Memory B cell (primary cell): ENCODE data around the gene GP1BB.
"Not testable (repeated sequence)": the region's sequence is repeated elsewhere in the genome, so short reads cannot be mapped to it uniquely, and the experiment has no call there.

Experiments
- ATAC-seq: fragments of 150-1000 bp; cut with Tn5 transposase; 2 replicates; pipeline ENCODE4 v1.10.0; 2021; ENCODE audit warnings: low read depth, mild to moderate bottlenecking, moderate library complexity
- DNase-seq, 2 donors: peaks; one replicate each; pipeline ENCODE4 v3.0.0; 2022; ENCODE audit warnings: low spot score in 2 of 2
- H3K27ac Mint-ChIP-seq: one replicate; pipeline ENCODE4 v1.8.0; 2022; ENCODE audit warnings: mild to moderate bottlenecking, moderate library complexity, mixed read lengths
- H3K27me3 Mint-ChIP-seq: one replicate; pipeline ENCODE4 v1.8.0; 2022; ENCODE audit warnings: mixed read lengths
- H3K36me3 Mint-ChIP-seq: one replicate; pipeline ENCODE4 v1.8.0; 2022; ENCODE audit warnings: mild to moderate bottlenecking, mixed read lengths
- H3K4me1 Mint-ChIP-seq: one replicate; pipeline ENCODE4 v1.8.0; 2022; ENCODE audit warnings: mixed read lengths
- H3K4me3 Mint-ChIP-seq: one replicate; pipeline ENCODE4 v1.8.0; 2022; ENCODE audit warnings: mild to moderate bottlenecking, moderate library complexity, mixed read lengths
- H3K9me3 Mint-ChIP-seq: one replicate; pipeline ENCODE4 v1.8.0; 2022; ENCODE audit warnings: mixed read lengths

The GP1BB gene

GRCh38 chr22:19723232-19723982, at the start of gene GP1BB:
Gene GP1BB, plus strand, starts transcription at chr22:19723539. Its CDS starts 31 bp downstream, at chr22:19723570.
- Mint-ChIP-seq H3K4me1 (peaks cover 16% of the 10 kb centered on the region), H3K27me3 (peaks cover 57% of the 10 kb centered on the region), H3K9me3 (no peaks in the 10 kb centered on the region), H3K4me3 (peak within 1 kb of the TSS; percentile 55), H3K27ac (no peak within 1 kb of the TSS), H3K36me3 (peaks cover 5% of the 10 kb centered on the region)
- ATAC-seq (peak; percentile 70), DNase-seq (no peak)

DNA sequence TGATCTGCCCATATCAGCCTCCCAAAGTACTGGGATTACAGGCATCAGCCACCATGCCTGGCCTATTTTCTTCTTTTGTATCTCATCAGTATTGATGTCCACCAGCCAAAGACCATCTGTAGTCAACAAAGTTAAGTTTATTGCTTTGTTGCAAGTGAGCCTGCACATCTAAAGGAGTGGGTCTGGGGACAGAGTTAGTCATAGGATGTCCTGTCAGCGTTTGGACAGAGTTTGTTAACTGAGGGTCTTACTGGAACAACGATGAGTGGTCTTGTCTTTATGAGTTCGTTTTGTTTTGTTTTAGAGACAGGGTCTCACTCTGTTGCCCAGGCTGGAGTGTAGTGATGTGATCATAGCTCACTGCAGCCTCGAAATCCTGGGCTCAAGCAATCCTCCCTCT, 49.7 kb upstream of the GP1BB start:
- H3K27ac Mint-ChIP-seq: no peak overlapping the region
- DNase-seq (no peak), ATAC-seq (no peak)
- H3K27me3 Mint-ChIP-seq: peaks cover 17% of the 10 kb centered on the region
- H3K4me1 Mint-ChIP-seq: no peaks in the 10 kb centered on the region
- no peak overlapping the region for H3K4me3 Mint-ChIP-seq
- no peaks in the 10 kb centered on the region for H3K36me3 Mint-ChIP-seq
- peaks cover 2% of the 10 kb centered on the region for H3K9me3 Mint-ChIP-seq

DNA sequence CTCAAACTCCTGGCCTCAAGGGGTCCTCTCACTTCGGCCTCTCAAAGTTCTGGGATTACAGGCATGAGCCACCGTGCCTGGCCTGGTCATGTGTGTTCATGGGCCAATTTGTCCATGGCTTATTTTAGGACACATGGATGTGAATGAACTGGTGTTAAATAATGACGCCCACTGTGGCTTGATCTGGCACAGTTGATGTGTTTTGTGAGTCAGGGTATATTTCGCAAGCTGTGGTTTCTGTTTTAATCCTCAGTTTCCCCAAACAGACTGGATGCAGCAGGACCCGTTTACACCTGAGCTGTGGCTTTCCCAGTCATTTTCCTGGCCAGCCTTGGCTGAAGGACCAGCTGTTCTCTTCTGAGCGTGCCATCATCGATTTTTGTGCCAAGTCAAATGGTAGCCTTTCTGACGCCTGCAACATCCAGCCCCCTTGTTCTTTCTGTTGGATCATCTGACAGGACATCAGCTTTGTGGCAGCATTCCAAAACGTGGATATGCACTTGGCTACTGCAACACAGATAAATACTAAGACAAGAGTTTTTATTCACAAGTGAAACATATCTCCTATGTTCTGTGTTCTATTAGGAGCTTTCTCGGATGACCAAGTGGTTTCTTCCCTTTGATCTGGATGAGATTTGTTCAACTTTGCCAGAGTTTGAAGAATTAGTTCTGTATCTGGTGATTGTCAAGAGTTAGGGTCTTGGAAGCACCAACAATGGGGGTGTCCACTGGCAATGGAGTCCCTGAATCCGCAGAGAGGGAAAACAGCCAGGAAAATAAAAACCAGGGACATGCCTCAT, 49.0 kb upstream of the GP1BB start:
- ATAC-seq: no peak
- Mint-ChIP-seq H3K4me3 (no peak overlapping the region), H3K27ac (no peak overlapping the region), H3K27me3 (peaks cover 18% of the 10 kb centered on the region), H3K36me3 (no peaks in the 10 kb centered on the region), H3K4me1 (no peaks in the 10 kb centered on the region), H3K9me3 (peaks cover 2% of the 10 kb centered on the region)
- no peak for DNase-seq

- peaks cover 19% of the 10 kb centered on the region for H3K27me3 Mint-ChIP-seq
- no peaks in the 10 kb centered on the region for H3K4me1 Mint-ChIP-seq
- peaks cover 2% of the 10 kb centered on the region for H3K9me3 Mint-ChIP-seq
- H3K27ac Mint-ChIP-seq: no peak overlapping the region
- H3K4me3 Mint-ChIP-seq: no peak overlapping the region
- DNase-seq: no peak
- no peak for ATAC-seq
- no peaks in the 10 kb centered on the region for H3K36me3 Mint-ChIP-seq
Observed at GRCh38 chr22:19674929-19675253, 48.4 kb upstream of the GP1BB start.

GRCh38 chr22:19675428-19675827, 47.9 kb upstream of the GP1BB start:
- Mint-ChIP-seq H3K27me3 (peaks cover 20% of the 10 kb centered on the region), H3K4me3 (no peak overlapping the region), H3K9me3 (peaks cover 2% of the 10 kb centered on the region), H3K36me3 (no peaks in the 10 kb centered on the region), H3K4me1 (no peaks in the 10 kb centered on the region), H3K27ac (no peak overlapping the region)
- DNase-seq (no peak), ATAC-seq (no peak)

DNA sequence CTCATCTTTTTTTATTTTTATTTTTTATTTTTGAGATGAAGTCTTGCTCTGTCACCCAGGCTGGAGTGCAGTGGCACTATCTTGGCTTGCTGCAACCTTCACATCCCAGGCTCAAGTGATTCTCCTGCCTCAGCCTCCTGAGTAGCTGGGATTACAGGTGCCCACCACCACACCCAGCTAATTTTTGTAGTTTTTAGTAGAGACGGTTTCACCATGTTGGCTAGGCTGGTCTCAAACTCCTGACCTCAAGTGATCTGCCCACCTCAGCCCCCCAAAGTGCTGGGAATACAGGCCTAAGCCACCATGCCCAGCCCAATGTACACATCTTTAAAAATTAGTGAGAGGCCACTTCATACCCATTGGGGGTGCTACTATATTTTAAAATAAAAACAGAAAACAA, 46.9 kb upstream of the GP1BB start:
- not testable (repeated sequence) for H3K4me1 Mint-ChIP-seq, ATAC-seq, H3K36me3 Mint-ChIP-seq, H3K9me3 Mint-ChIP-seq, H3K4me3 Mint-ChIP-seq, DNase-seq, H3K27ac Mint-ChIP-seq
- H3K27me3 Mint-ChIP-seq: peaks cover 25% of the 10 kb centered on the region

- Mint-ChIP-seq H3K4me3 (no peak overlapping the region), H3K4me1 (no peaks in the 10 kb centered on the region), H3K36me3 (no peaks in the 10 kb centered on the region), H3K27me3 (peaks cover 23% of the 10 kb centered on the region), H3K9me3 (no peaks in the 10 kb centered on the region), H3K27ac (no peak overlapping the region)
- DNase-seq: no peak
- ATAC-seq: no peak
Observed at GRCh38 chr22:19678949-19679521, 44.3 kb upstream of the GP1BB start.

- DNase-seq (peak; percentile 5 to 29), ATAC-seq (no peak)
- Mint-ChIP-seq H3K27ac (no peak overlapping the region), H3K4me3 (no peak overlapping the region), H3K36me3 (no peaks in the 10 kb centered on the region), H3K27me3 (peaks cover 20% of the 10 kb centered on the region), H3K4me1 (no peaks in the 10 kb centered on the region), H3K9me3 (no peaks in the 10 kb centered on the region)
Observed at GRCh38 chr22:19679522-19680101, 43.7 kb upstream of the GP1BB start.

DNA sequence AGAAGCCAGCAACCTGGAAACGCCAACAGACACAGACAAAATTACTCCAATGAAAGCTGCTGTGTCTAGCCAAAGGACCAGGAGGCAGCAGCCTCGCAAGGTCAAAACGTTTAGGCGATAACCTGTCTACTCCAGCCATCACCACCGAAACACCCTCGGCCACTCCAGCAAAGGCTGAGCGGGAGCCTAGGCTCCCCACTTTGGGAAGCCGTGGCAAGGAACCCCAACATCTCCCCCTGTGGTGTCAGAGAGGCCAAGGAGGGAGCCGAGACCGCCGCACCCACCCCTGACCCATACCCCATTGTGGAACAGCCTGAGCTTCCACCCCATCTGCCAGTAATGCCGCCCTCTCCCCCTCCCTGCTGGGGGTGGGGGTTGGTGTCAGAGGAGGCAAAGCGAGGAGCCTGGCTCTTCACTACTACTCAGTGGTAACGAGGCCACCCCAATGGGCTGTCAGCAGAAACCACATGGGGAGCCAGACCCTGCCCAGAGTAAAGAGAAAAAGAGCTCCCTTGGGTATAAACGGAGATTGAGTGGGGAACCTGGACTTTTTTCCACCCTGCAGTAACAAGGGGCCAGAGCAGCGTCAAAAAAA, 43.0 kb upstream of the GP1BB start:
- no peak for ATAC-seq
- no peak overlapping the region for H3K27ac Mint-ChIP-seq

DNA sequence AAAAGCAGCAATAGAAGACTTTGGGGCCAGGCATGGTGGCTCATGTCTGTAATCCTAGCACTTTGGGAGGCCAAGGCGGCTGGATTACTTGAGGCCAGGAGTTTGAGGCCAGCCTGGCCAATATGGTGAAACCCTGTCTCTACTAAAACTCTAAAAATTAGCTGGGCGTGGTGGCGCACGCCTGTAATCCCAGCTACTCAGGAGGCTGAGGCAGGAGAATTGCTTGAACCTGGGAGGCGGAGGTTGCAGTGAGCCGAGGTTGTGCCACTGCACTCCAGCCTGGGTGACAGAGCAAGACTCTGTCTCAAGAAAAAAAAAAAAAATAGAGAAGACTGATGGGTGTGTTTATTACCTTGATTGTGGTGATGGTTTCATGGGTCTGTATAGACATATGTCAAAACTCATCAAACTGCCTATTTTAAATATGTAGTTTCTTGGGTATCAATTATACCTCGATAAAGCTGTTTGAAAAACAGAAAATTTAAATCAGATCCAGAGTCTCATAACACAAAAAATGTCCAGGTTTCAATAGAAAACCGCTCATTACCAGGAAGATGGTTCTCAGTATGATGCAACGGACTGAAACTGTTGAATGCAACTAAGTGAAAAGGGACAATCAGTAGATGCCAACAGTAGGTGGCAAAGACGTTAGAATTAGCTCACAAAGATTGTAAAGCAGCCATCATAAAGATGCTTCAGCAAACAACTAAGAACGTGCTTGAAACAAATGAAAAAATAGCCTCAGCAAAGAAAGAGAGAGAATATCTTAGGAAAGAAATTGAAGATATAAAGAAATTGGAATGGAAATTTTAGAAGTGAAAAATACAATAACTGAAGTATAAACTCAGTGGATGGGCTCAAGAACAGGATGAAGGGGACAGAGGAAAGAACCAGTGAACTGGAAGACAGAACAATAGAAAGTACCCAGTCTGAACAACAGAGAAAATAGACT, 42.2 kb upstream of the GP1BB start:
- DNase-seq: no peak
- no peaks in the 10 kb centered on the region for H3K4me1 Mint-ChIP-seq
- ATAC-seq: no peak
- no peak overlapping the region for H3K4me3 Mint-ChIP-seq
- H3K36me3 Mint-ChIP-seq: no peaks in the 10 kb centered on the region
- no peak overlapping the region for H3K27ac Mint-ChIP-seq
- peaks cover 14% of the 10 kb centered on the region for H3K27me3 Mint-ChIP-seq
- no peaks in the 10 kb centered on the region for H3K9me3 Mint-ChIP-seq

More for the DNA sequence above, 43.0 kb upstream of the GP1BB start:
- Mint-ChIP-seq H3K4me3 (no peak overlapping the region), H3K36me3 (no peaks in the 10 kb centered on the region), H3K9me3 (no peaks in the 10 kb centered on the region), H3K27me3 (peaks cover 18% of the 10 kb centered on the region), H3K4me1 (no peaks in the 10 kb centered on the region)
- no peak for DNase-seq

- ATAC-seq (no peak), DNase-seq (no peak)
- H3K27ac Mint-ChIP-seq: no peak overlapping the region
- H3K4me3 Mint-ChIP-seq: no peak overlapping the region
- no peaks in the 10 kb centered on the region for H3K9me3 Mint-ChIP-seq
- no peaks in the 10 kb centered on the region for H3K36me3 Mint-ChIP-seq
- no peaks in the 10 kb centered on the region for H3K4me1 Mint-ChIP-seq
- peaks cover 14% of the 10 kb centered on the region for H3K27me3 Mint-ChIP-seq
Observed at GRCh38 chr22:19681863-19682245, 41.5 kb upstream of the GP1BB start.

GRCh38 chr22:19686946-19687345, 36.4 kb upstream of the GP1BB start:
- ATAC-seq (no peak), DNase-seq (no peak)
- no peaks in the 10 kb centered on the region for H3K9me3 Mint-ChIP-seq
- no peak overlapping the region for H3K4me3 Mint-ChIP-seq
- no peaks in the 10 kb centered on the region for H3K36me3 Mint-ChIP-seq
- H3K27me3 Mint-ChIP-seq: peaks cover 2% of the 10 kb centered on the region
- H3K4me1 Mint-ChIP-seq: no peaks in the 10 kb centered on the region
- no peak overlapping the region for H3K27ac Mint-ChIP-seq
